Uterus (tissue), 4 donors: ENCODE measurements around the gene NFATC1. TPM values are rescaled to one million over a fixed set of nuclear protein-coding genes. Genes with fewer than 3 reads are reported as not detected.

Experiments used
- DNase-seq, 2 donors: peaks; one replicate each; pipeline ENCODE4 v3.0.0-alpha.2; 2019 to 2020
- H3K27ac ChIP-seq, 2 donors: fragments of 200-600 bp; sonication (generic); 1 replicate in 1 of 2; 2 replicates in 1 of 2; pipeline ENCODE4 v1.5.1; 2016 to 2018
- H3K27me3 ChIP-seq, 2 donors: fragments of 200-600 bp; sonication (generic); one replicate each; pipeline ENCODE4 v1.5.1; 2018 to 2019; ENCODE audit warnings: control low read depth in 1 of 2
- H3K36me3 ChIP-seq, 2 donors: fragments of 200-600 bp; sonication (generic); one replicate each; pipeline ENCODE4 v1.5.1; 2019; ENCODE audit warnings: control low read depth in 1 of 2
- H3K4me1 ChIP-seq, 2 donors: fragments of 200-600 bp; sonication (generic); one replicate each; pipeline ENCODE4 v1.5.1; 2018 to 2019; ENCODE audit warnings: control low read depth in 1 of 2
- H3K4me3 ChIP-seq, 2 donors: fragments of 200-600 bp; sonication (generic); 1 replicate in 1 of 2; 2 replicates in 1 of 2; pipeline ENCODE4 v1.5.1; 2018 to 2019; ENCODE audit warnings: mild to moderate bottlenecking in 1 of 2
- H3K9me3 ChIP-seq, 2 donors: fragments of 200-600 bp; sonication (generic); one replicate each; pipeline ENCODE4 v1.5.1; 2019; ENCODE audit warnings: control low read depth in 1 of 2
- CTCF ChIP-seq, 4 experiments: fragments of 200-600 bp in 2 of 4; fragments of 450-650 bp in 2 of 4; sonication (generic) in 2 of 4; IDR thresholded peaks; one replicate each; pipeline ENCODE4 v1.5.1; 2016 to 2019; ENCODE audit warnings: antibody characterized with exemption in 4 of 4, mild to moderate bottlenecking in 2 of 4, moderate library complexity in 1 of 4
- POLR2A ChIP-seq, 2 donors: fragments of 450-650 bp; IDR thresholded peaks; one replicate each; pipeline ENCODE4 v1.6.1; 2016; ENCODE audit warnings: antibody characterized with exemption in 2 of 2, mild to moderate bottlenecking in 1 of 2, moderate library complexity in 1 of 2
- intact Hi-C: fragments of 100-400 bp; cut with DNase I; formaldehyde crosslinking; loops from one replicate; pipeline ENCODE4 v1.15.1; 2023; ENCODE audit warnings: low total_unique reads
- total RNA-seq, 4 donors: library from RNA; depleted of rRNA in 3 of 4; stranded (reverse); fragments of >200 nt in 3 of 4; gene quantifications; one replicate each; pipeline versions ENCODE4 v1.1.0 to v1.2.4, GENCODE V29; 2014 to 2023
- donor health status: DM: yes; HTN: yes; CAD: no.

Gene NFATC1
- total RNA-seq, 4 donors from 2014 or later: 9.2 to 25.1 (median 14.6) TPM

- H3K27me3 ChIP-seq: no peaks in the 10 kb centered on the region
- no peaks in the 10 kb centered on the region for H3K36me3 ChIP-seq
- TF ChIP-seq CTCF (IDR thresholded peaks at IDR 0.05) (no peak), POLR2A (IDR thresholded peaks at IDR 0.05) (no peak)
- intact Hi-C loops: no loop called here
- H3K9me3 ChIP-seq: no peaks in the 10 kb centered on the region
- DNase-seq: no peak
- no peak overlapping the region for H3K27ac ChIP-seq
- H3K4me1 ChIP-seq: no peaks in the 10 kb centered on the region
- no peak overlapping the region for H3K4me3 ChIP-seq
Measured at GRCh38 chr18:79465392-79465991, 69.8 kb downstream of the NFATC1 start.

- intact Hi-C loops: no loop called here
- Histone ChIP-seq H3K36me3 (no peaks in the 10 kb centered on the region), H3K27ac (no peak overlapping the region)
Measured at GRCh38 chr18:79466591-79466990, 70.9 kb downstream of the NFATC1 start.

GRCh38 chr18:79467126-79467525 is 71.4 kb downstream of the NFATC1 start:
- Histone ChIP-seq H3K36me3 (no peaks in the 10 kb centered on the region), H3K27me3 (no peaks in the 10 kb centered on the region), H3K4me1 (no peaks in the 10 kb centered on the region), H3K9me3 (no peaks in the 10 kb centered on the region), H3K4me3 (no peak overlapping the region), H3K27ac (no peak overlapping the region)
- intact Hi-C loops: no loop called here
- TF ChIP-seq POLR2A (IDR thresholded peaks at IDR 0.05): no peak
- TF ChIP-seq CTCF (IDR thresholded peaks at IDR 0.05): no peak
- no peak for DNase-seq

More at GRCh38 chr18:79466591-79466990, 70.9 kb downstream of the NFATC1 start:
- no peaks in the 10 kb centered on the region for H3K27me3 ChIP-seq
- TF ChIP-seq POLR2A (IDR thresholded peaks at IDR 0.05): no peak
- TF ChIP-seq CTCF (IDR thresholded peaks at IDR 0.05): no peak
- no peak overlapping the region for H3K4me3 ChIP-seq
- no peak for DNase-seq
- H3K9me3 ChIP-seq: no peaks in the 10 kb centered on the region
- H3K4me1 ChIP-seq: no peaks in the 10 kb centered on the region

- Histone ChIP-seq H3K36me3 (no peaks in the 10 kb centered on the region), H3K9me3 (no peaks in the 10 kb centered on the region), H3K27ac (no peak overlapping the region), H3K4me3 (no peak overlapping the region), H3K4me1 (no peaks in the 10 kb centered on the region), H3K27me3 (no peaks in the 10 kb centered on the region)
- TF ChIP-seq CTCF (IDR thresholded peaks at IDR 0.05) (no peak), POLR2A (IDR thresholded peaks at IDR 0.05) (no peak)
- no peak for DNase-seq
- intact Hi-C loops: no loop called here
Measured at GRCh38 chr18:79468119-79468789, 72.5 kb downstream of the NFATC1 start.

- intact Hi-C loops: no loop called here
- Histone ChIP-seq H3K4me1 (no peaks in the 10 kb centered on the region), H3K9me3 (no peaks in the 10 kb centered on the region), H3K27ac (no peak overlapping the region), H3K4me3 (no peak overlapping the region), H3K36me3 (no peaks in the 10 kb centered on the region), H3K27me3 (no peaks in the 10 kb centered on the region)
- no peak for DNase-seq
- TF ChIP-seq CTCF (IDR thresholded peaks at IDR 0.05) (no peak), POLR2A (IDR thresholded peaks at IDR 0.05) (no peak)
Measured at GRCh38 chr18:79469309-79469708, 73.6 kb downstream of the NFATC1 start.
